Tibial artery (tissue), 4 donors: Measurements from ENCODE around the gene SLC37A1.
"Not testable (repeated sequence)": the region's sequence is repeated elsewhere in the genome, so short reads cannot be mapped to it uniquely, and the experiment has no call there.

Experiments
- DNase-seq, 2 donors: peaks; one replicate each; pipeline ENCODE4 v3.0.0-alpha.2; 2019
- H3K27ac ChIP-seq, 2 donors: fragments of 200-600 bp; sonication (generic) in 1 of 2; 1 replicate in 1 of 2; 2 replicates in 1 of 2; pipeline ENCODE4 v1.5.1; 2018 to 2019; ENCODE audit warnings: mild to moderate bottlenecking in 1 of 2
- H3K27me3 ChIP-seq, 2 donors: fragments of 200-600 bp; sonication (generic) in 1 of 2; one replicate each; pipeline versions ENCODE4 v1.5.1 to v1.6.0; 2016 to 2019
- H3K36me3 ChIP-seq, 3 donors: fragments of 200-600 bp; sonication (generic) in 2 of 3; one replicate each; pipeline ENCODE4 v1.5.1; 2016 to 2019; ENCODE audit warnings: mild to moderate bottlenecking in 2 of 3
- H3K4me1 ChIP-seq, 4 donors: fragments of 200-600 bp; sonication (generic) in 2 of 4; 1 replicate in 3 of 4; 2 replicates in 1 of 4; pipeline ENCODE4 v1.5.1; 2016 to 2019
- H3K4me3 ChIP-seq, 2 donors: fragments of 200-600 bp; sonication (generic) in 1 of 2; 1 replicate in 1 of 2; 2 replicates in 1 of 2; pipeline ENCODE4 v1.5.1; 2018 to 2019; ENCODE audit warnings: mild to moderate bottlenecking in 2 of 2
- H3K9me3 ChIP-seq, 3 donors: fragments of 200-600 bp; sonication (generic) in 1 of 3; one replicate each; pipeline ENCODE4 v1.5.1; 2016 to 2019
- CTCF ChIP-seq, 2 experiments: fragments of 200-600 bp in 1 of 2; fragments of 450-650 bp in 1 of 2; IDR thresholded peaks; one replicate each; pipeline ENCODE4 v1.5.1; 2017 to 2019; ENCODE audit warnings: antibody characterized with exemption in 2 of 2, mild to moderate bottlenecking in 1 of 2, moderate library complexity in 1 of 2
- intact Hi-C: fragments of 100-400 bp; cut with DNase I; formaldehyde crosslinking; loops from one replicate; pipeline ENCODE4 v1.15.0; 2023; ENCODE audit warnings: low total_unique reads

Gene SLC37A1

GRCh38 chr21:42611852-42612251 is 98.2 kb downstream of the SLC37A1 start:
- TF ChIP-seq CTCF (IDR thresholded peaks at IDR 0.05) = no peak
- no peaks in the 10 kb centered on the region for H3K36me3 ChIP-seq
- intact Hi-C loops = no loop called here

DNA sequence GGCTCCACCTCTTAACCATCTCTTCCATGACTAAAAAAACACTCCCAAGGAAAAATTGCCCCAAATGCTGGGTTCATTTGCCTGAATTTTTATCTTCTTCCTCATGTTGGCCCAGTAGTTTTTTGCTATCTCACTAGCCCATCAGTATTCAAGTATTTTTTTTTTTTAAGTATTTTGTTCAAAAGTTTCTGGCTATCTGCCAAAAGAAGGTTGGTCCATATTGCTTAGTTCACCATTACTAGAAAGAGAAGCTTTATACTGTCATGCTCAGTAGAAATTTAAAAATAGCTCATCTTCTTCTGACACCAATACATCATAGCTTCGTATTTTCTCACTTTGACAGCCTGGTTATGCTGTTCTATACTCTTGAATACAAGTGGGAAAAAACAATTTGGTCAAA is 98.7 kb downstream of the SLC37A1 start:
- intact Hi-C loops = no loop called here
- Histone ChIP-seq H3K4me1 (peaks cover 0 to 8% (median 0%) of the 10 kb centered on the region in 4 donors), H3K27me3 (peaks cover 0 to 13% of the 10 kb centered on the region in 2 donors), H3K9me3 (peaks cover 0 to 10% (median 9%) of the 10 kb centered on the region in 3 donors), H3K36me3 (no peaks in the 10 kb centered on the region), H3K27ac (no peak overlapping the region), H3K4me3 (no peak overlapping the region)
- TF ChIP-seq CTCF (IDR thresholded peaks at IDR 0.05) = no peak
- DNase-seq = no peak

More at GRCh38 chr21:42611852-42612251, 98.2 kb downstream of the SLC37A1 start:
- Histone ChIP-seq H3K4me3 (no peak overlapping the region), H3K4me1 (peaks cover 0 to 7% (median 0%) of the 10 kb centered on the region in 4 donors), H3K9me3 (peaks cover 0 to 10% (median 9%) of the 10 kb centered on the region in 3 donors), H3K27me3 (peaks cover 0 to 8% of the 10 kb centered on the region in 2 donors), H3K27ac (no peak overlapping the region)
- no peak for DNase-seq

GRCh38 chr21:42613756-42614155 is 100.1 kb downstream of the SLC37A1 start:
- no peak overlapping the region for H3K4me3 ChIP-seq
- H3K4me1 ChIP-seq = peaks cover 0 to 8% (median 0%) of the 10 kb centered on the region in 4 donors
- intact Hi-C loops = no loop called here
- H3K27ac ChIP-seq = no peak overlapping the region
- H3K36me3 ChIP-seq = no peaks in the 10 kb centered on the region
- no peak for TF ChIP-seq CTCF (IDR thresholded peaks at IDR 0.05)
- DNase-seq = no peak
- H3K9me3 ChIP-seq = peaks cover 0 to 10% (median 9%) of the 10 kb centered on the region in 3 donors
- H3K27me3 ChIP-seq = peaks cover 0 to 27% of the 10 kb centered on the region in 2 donors

DNA sequence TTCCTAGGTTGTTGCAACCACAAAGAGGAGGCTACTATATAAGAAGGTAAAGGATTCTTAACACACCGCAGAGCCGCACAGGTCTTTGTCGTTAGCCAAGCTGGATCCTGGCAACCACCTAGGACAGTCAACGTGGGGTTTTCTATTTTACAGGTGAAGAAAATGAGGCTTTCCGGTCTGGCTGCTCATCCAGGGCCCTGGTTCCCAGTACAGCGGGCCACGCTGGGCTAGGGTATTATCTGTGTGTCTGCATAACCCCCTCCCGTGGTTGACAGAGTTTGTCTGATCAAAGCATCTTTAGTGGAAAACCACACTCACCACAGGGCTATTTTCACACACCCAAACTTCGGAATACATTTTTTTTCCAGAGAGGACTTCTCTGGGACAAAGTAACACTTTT is 100.7 kb downstream of the SLC37A1 start:
- H3K36me3 ChIP-seq = no peaks in the 10 kb centered on the region
- peaks cover 0 to 33% of the 10 kb centered on the region in 2 donors for H3K27me3 ChIP-seq
- TF ChIP-seq CTCF (IDR thresholded peaks at IDR 0.05) = no peak
- no peak overlapping the region for H3K4me3 ChIP-seq
- peaks cover 0 to 10% (median 9%) of the 10 kb centered on the region in 3 donors for H3K9me3 ChIP-seq
- no peak for DNase-seq
- intact Hi-C loops = no loop called here
- H3K27ac ChIP-seq = no peak overlapping the region
- H3K4me1 ChIP-seq = peaks cover 0 to 8% (median 0%) of the 10 kb centered on the region in 4 donors

- TF ChIP-seq CTCF (IDR thresholded peaks at IDR 0.05) = no peak
- no peak overlapping the region for H3K4me3 ChIP-seq
- intact Hi-C loops = no loop called here
- DNase-seq = no peak
- peaks cover 0 to 10% (median 9%) of the 10 kb centered on the region in 3 donors for H3K9me3 ChIP-seq
- H3K27ac ChIP-seq = no peak overlapping the region
- H3K27me3 ChIP-seq = peaks cover 0 to 38% of the 10 kb centered on the region in 2 donors
- peaks cover 0 to 8% (median 0%) of the 10 kb centered on the region in 4 donors for H3K4me1 ChIP-seq
- H3K36me3 ChIP-seq = no peaks in the 10 kb centered on the region
These were observed 101.2 kb downstream of the SLC37A1 start for GRCh38 chr21:42614811-42615351.

DNA sequence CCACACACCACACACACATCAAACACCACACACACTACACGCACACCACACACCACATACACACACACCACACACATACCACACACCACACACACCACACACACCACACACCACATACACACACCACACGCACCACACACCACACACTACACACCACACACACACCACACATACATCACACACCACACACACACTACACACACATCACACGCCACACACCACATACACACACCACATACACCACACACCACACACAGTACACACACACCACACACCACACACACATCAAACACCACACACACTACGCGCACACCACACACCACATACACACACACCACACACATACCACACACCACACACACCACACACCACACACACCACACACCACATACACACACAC is 101.7 kb downstream of the SLC37A1 start:
- H3K27ac ChIP-seq, DNase-seq, H3K9me3 ChIP-seq, H3K4me3 ChIP-seq, intact Hi-C loops, H3K36me3 ChIP-seq, H3K4me1 ChIP-seq: not testable (repeated sequence)
- peaks cover 0 to 43% of the 10 kb centered on the region in 2 donors for H3K27me3 ChIP-seq
